Naive thymus-derived CD4-positive, alpha-beta T cell (primary cell): Measurements from ENCODE around the gene SYCP1. TPM values are rescaled to one million over a fixed set of nuclear protein-coding genes. Genes with fewer than 3 reads are reported as not detected.
"Not testable (repeated sequence)": the region's sequence is repeated elsewhere in the genome, so short reads cannot be mapped to it uniquely, and the experiment has no call there.

Source experiments
- ATAC-seq: fragments of 150-1000 bp; cut with Tn5 transposase; 2 replicates; pipeline ENCODE4 v1.10.0; 2021; ENCODE audit warnings: mild to moderate bottlenecking, moderate library complexity
- CTCF ChIA-PET: fragments of 350-600 bp; sonication (Branson Sonifier 250); formaldehyde crosslinking; loops from one replicate; lab custom pipeline; 2021; ENCODE audit warnings: antibody characterized with exemption; lab: Charles Lee
- POLR2A ChIA-PET: fragments of 350-600 bp; sonication (Branson Sonifier 250); formaldehyde crosslinking; loops from one replicate; lab custom pipeline; 2021; ENCODE audit warnings: antibody characterized with exemption, inconsistent platforms; lab: Charles Lee
- DNase-seq, 9 donors: peaks; one replicate each; pipeline versions ENCODE4 v3.0.0 to v3.0.0-alpha.2; 2020 to 2022; ENCODE audit warnings: mixed read lengths in 1 of 9
- H3K27ac ChIP-seq: one replicate; pipeline ENCODE4 v1.7.0; 2013; ENCODE audit warnings: mild to moderate bottlenecking, low read depth, low read length, moderate library complexity
- H3K27me3 ChIP-seq, 2 donors: one replicate each; pipeline ENCODE4 v1.7.0; 2013; ENCODE audit warnings: low read length in 2 of 2, mild to moderate bottlenecking in 2 of 2, moderate library complexity in 2 of 2; ENCODE audit not compliant: control insufficient read depth in 2 of 2, insufficient read depth in 2 of 2
- H3K36me3 ChIP-seq, 3 experiments: 1 replicate in 2 of 3; 2 replicates in 1 of 3; pipeline ENCODE4 v1.7.0; 2013; ENCODE audit warnings: low read length in 3 of 3, mild to moderate bottlenecking in 3 of 3, moderate library complexity in 1 of 3; ENCODE audit not compliant: insufficient read depth in 3 of 3, control insufficient read depth in 2 of 3
- H3K4me1 ChIP-seq, 2 donors: one replicate each; pipeline ENCODE4 v1.7.0; 2013; ENCODE audit warnings: low read length in 2 of 2, mild to moderate bottlenecking in 2 of 2, moderate library complexity in 1 of 2; ENCODE audit not compliant: control insufficient read depth in 2 of 2, insufficient read depth in 2 of 2
- H3K4me3 ChIP-seq: 2 replicates; pipeline ENCODE4 v1.7.0; 2013; ENCODE audit warnings: mild to moderate bottlenecking, low read length
- H3K9me3 ChIP-seq, 3 experiments: 1 replicate in 2 of 3; 2 replicates in 1 of 3; pipeline ENCODE4 v1.7.0; 2013; ENCODE audit warnings: low read length in 3 of 3; ENCODE audit not compliant: control insufficient read depth in 2 of 3
- H3K27ac Mint-ChIP-seq, 9 donors: one replicate each; pipeline ENCODE4 v1.8.0; 2020 to 2022; ENCODE audit warnings: mixed read lengths in 9 of 9, mild to moderate bottlenecking in 8 of 9, moderate library complexity in 5 of 9, inconsistent platforms in 2 of 9
- H3K27me3 Mint-ChIP-seq, 5 donors: one replicate each; pipeline ENCODE4 v1.8.0; 2021 to 2022; ENCODE audit warnings: mixed read lengths in 5 of 5, mild to moderate bottlenecking in 1 of 5
- H3K36me3 Mint-ChIP-seq, 5 donors: one replicate each; pipeline ENCODE4 v1.8.0; 2020 to 2022; ENCODE audit warnings: mixed read lengths in 5 of 5, mild to moderate bottlenecking in 3 of 5, inconsistent platforms in 1 of 5
- H3K4me1 Mint-ChIP-seq, 7 donors: one replicate each; pipeline ENCODE4 v1.8.0; 2020 to 2022; ENCODE audit warnings: mixed read lengths in 7 of 7, mild to moderate bottlenecking in 3 of 7, inconsistent platforms in 1 of 7
- H3K4me3 Mint-ChIP-seq, 10 donors: one replicate each; pipeline ENCODE4 v1.8.0; 2020 to 2022; ENCODE audit warnings: mild to moderate bottlenecking in 10 of 10, mixed read lengths in 10 of 10, moderate library complexity in 6 of 10, inconsistent platforms in 2 of 10
- H3K9me3 Mint-ChIP-seq, 11 donors: one replicate each; pipeline ENCODE4 v1.8.0; 2020 to 2022; ENCODE audit warnings: mixed read lengths in 11 of 11, mild to moderate bottlenecking in 4 of 11, inconsistent platforms in 1 of 11, moderate library complexity in 1 of 11
- intact Hi-C, 2 donors: fragments of 100-400 bp; cut with micrococcal nuclease; formaldehyde crosslinking; loops; one replicate each; pipeline ENCODE4 v1.15.1; 2023
- polyA plus RNA-seq, 2 donors: library from polyadenylated mRNA; unstranded; fragments of 300-500 nt; fragmentation: Illumina TruSeq; gene quantifications; one replicate each; pipeline ENCODE4 v1.2.3, GENCODE V29; 2021
- total RNA-seq, 6 experiments: library from RNA in 5 of 6; stranded (reverse) in 5 of 6; gene quantifications; 1 replicate in 5 of 6; 2 replicates in 1 of 6; pipeline ENCODE4 v1.2.3 and lab custom pipeline; 2021 to 2026

The SYCP1 gene, protein sequence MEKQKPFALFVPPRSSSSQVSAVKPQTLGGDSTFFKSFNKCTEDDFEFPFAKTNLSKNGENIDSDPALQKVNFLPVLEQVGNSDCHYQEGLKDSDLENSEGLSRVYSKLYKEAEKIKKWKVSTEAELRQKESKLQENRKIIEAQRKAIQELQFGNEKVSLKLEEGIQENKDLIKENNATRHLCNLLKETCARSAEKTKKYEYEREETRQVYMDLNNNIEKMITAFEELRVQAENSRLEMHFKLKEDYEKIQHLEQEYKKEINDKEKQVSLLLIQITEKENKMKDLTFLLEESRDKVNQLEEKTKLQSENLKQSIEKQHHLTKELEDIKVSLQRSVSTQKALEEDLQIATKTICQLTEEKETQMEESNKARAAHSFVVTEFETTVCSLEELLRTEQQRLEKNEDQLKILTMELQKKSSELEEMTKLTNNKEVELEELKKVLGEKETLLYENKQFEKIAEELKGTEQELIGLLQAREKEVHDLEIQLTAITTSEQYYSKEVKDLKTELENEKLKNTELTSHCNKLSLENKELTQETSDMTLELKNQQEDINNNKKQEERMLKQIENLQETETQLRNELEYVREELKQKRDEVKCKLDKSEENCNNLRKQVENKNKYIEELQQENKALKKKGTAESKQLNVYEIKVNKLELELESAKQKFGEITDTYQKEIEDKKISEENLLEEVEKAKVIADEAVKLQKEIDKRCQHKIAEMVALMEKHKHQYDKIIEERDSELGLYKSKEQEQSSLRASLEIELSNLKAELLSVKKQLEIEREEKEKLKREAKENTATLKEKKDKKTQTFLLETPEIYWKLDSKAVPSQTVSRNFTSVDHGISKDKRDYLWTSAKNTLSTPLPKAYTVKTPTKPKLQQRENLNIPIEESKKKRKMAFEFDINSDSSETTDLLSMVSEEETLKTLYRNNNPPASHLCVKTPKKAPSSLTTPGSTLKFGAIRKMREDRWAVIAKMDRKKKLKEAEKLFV
- total RNA-seq (not detected), polyA plus RNA-seq (not detected), total RNA-seq (lab: John Stamatoyannopoulos, UW) (not detected)

DNA sequence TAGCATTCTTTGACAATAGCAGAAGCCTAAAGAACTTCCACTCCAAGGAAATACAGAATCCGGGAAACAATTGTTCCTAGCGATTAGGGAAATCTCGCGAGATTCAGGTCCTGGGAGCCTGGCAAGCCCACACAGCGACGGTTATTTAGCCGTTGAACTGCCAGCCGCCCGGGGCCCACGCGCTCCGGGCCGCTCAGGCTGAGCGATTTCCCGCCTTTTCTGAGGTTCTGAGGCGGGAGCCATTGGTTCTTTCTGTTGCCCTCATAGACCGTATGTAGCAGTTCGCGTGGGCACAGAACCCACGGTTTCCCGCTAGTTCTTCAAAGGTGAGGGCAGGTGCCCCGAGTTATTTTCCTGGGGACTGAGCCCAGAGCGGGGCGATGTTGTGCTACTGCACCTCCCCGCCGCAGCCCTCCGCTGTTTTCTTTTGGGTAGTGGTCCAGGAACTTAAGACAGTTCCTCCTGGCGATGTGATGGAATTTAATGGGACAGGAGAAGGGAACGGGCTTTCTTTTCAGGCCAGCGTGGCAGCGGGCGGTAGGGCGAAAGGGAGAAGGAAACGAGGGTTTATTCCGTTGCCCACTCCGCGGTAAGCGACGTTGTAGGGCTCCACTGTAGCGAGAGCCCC, at the start of gene SYCP1:
SYCP1 (plus strand) TSS at position 171 of the 628 bp plus-strand sequence. CDS start 602 bp downstream, outside the sequence.
- no peaks in the 10 kb centered on the region for H3K36me3 ChIP-seq
- Mint-ChIP-seq H3K4me1 (peaks cover 3 to 10% (median 9%) of the 10 kb centered on the region in 7 donors), H3K4me3 (peak within 1 kb of the TSS; percentile 41 to 78 (median 70)), H3K27ac (no peak within 1 kb of the TSS), H3K9me3 (peaks cover 0 to 4% (median 0%) of the 10 kb centered on the region in 11 donors), H3K27me3 (peaks cover 33 to 53% (median 40%) of the 10 kb centered on the region in 5 donors), H3K36me3 (no peaks in the 10 kb centered on the region)
- intact Hi-C loops: no loop called here
- CTCF ChIA-PET: no interaction called here
- H3K4me3 ChIP-seq: peak within 1 kb of the TSS; percentile 4
- POLR2A ChIA-PET: interaction anchor here (0.6 kb wide), 1 partner anchor 21 kb away, joined by 3 read pairs; no protein-coding TSS in a partner anchor
- ATAC-seq: no peak
- DNase-seq: no peak
- no peak within 1 kb of the TSS for H3K27ac ChIP-seq
- H3K9me3 ChIP-seq: no peaks in the 10 kb centered on the region
- no peaks in the 10 kb centered on the region for H3K27me3 ChIP-seq
- no peaks in the 10 kb centered on the region for H3K4me1 ChIP-seq

GRCh38 chr1:114819869-114820268, 34.8 kb upstream of the SYCP1 start:
- H3K4me3 ChIP-seq: no peak overlapping the region
- no peaks in the 10 kb centered on the region for H3K9me3 ChIP-seq
- Mint-ChIP-seq H3K4me3 (no peak overlapping the region), H3K27me3 (peaks cover 2 to 40% (median 20%) of the 10 kb centered on the region in 5 donors), H3K9me3 (peaks cover 8 to 49% (median 22%) of the 10 kb centered on the region in 11 donors), H3K4me1 (no peaks in the 10 kb centered on the region), H3K36me3 (peaks cover 0 to 10% (median 4%) of the 10 kb centered on the region in 5 donors), H3K27ac (no peak overlapping the region)
- H3K4me1 ChIP-seq: no peaks in the 10 kb centered on the region
- no peak for ATAC-seq
- DNase-seq: no peak
- no peak overlapping the region for H3K27ac ChIP-seq
- ChIA-PET POLR2A (no interaction called here), CTCF (no interaction called here)
- intact Hi-C loops: no loop called here
- H3K27me3 ChIP-seq: no peaks in the 10 kb centered on the region
- no peaks in the 10 kb centered on the region for H3K36me3 ChIP-seq

GRCh38 chr1:114820392-114820791, 34.3 kb upstream of the SYCP1 start:
- Histone ChIP-seq H3K4me3 (no peak overlapping the region), H3K36me3 (no peaks in the 10 kb centered on the region), H3K4me1 (no peaks in the 10 kb centered on the region), H3K27ac (no peak overlapping the region), H3K9me3 (no peaks in the 10 kb centered on the region), H3K27me3 (no peaks in the 10 kb centered on the region)
- Mint-ChIP-seq H3K27me3 (peaks cover 0 to 41% (median 20%) of the 10 kb centered on the region in 5 donors), H3K4me3 (no peak overlapping the region), H3K36me3 (peaks cover 0 to 13% (median 6%) of the 10 kb centered on the region in 5 donors), H3K9me3 (peaks cover 8 to 54% (median 22%) of the 10 kb centered on the region in 11 donors), H3K27ac (no peak overlapping the region), H3K4me1 (no peaks in the 10 kb centered on the region)
- intact Hi-C loops: no loop called here
- ChIA-PET POLR2A (no interaction called here), CTCF (no interaction called here)
- no peak for DNase-seq
- ATAC-seq: no peak

GRCh38 chr1:114821978-114822377, 32.7 kb upstream of the SYCP1 start:
- DNase-seq (no peak), ATAC-seq (no peak)
- Histone ChIP-seq H3K27ac (no peak overlapping the region), H3K36me3 (no peaks in the 10 kb centered on the region), H3K27me3 (no peaks in the 10 kb centered on the region), H3K4me3 (no peak overlapping the region), H3K4me1 (no peaks in the 10 kb centered on the region), H3K9me3 (no peaks in the 10 kb centered on the region)
- no peak overlapping the region for H3K27ac Mint-ChIP-seq
- POLR2A ChIA-PET: no interaction called here
- peaks cover 8 to 64% (median 22%) of the 10 kb centered on the region in 11 donors for H3K9me3 Mint-ChIP-seq
- no peak overlapping the region for H3K4me3 Mint-ChIP-seq
- H3K4me1 Mint-ChIP-seq: no peaks in the 10 kb centered on the region
- H3K36me3 Mint-ChIP-seq: peaks cover 0 to 13% (median 10%) of the 10 kb centered on the region in 5 donors
- CTCF ChIA-PET: no interaction called here
- intact Hi-C loops: no loop called here
- peaks cover 0 to 48% (median 19%) of the 10 kb centered on the region in 5 donors for H3K27me3 Mint-ChIP-seq

DNA sequence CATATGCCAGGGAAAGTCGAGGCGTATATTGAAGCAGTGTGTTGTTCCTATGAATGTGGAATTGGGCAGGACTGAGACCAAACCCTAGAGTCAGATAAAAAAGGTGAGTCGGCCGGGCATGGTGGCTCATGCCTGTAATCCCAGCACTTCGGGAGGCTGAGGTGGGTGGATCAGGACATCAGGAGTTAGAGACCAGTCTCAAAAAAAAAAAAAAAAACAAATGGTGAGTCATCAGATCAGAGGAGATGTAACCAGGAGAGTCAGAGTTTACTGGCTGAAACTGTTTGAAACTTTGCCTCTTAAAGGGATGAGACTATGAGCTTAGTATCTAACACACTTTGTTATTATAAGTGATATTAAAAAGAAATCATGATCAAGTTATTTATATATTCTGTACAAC, 26.4 kb upstream of the SYCP1 start:
- Mint-ChIP-seq H3K4me3 (no peak overlapping the region), H3K36me3 (peaks cover 0 to 10% (median 8%) of the 10 kb centered on the region in 5 donors), H3K27me3 (peaks cover 2 to 27% (median 9%) of the 10 kb centered on the region in 5 donors), H3K27ac (no peak overlapping the region), H3K4me1 (no peaks in the 10 kb centered on the region), H3K9me3 (peaks cover under 1 to 31% (median 13%) of the 10 kb centered on the region in 11 donors)
- H3K27ac ChIP-seq: no peak overlapping the region
- no peaks in the 10 kb centered on the region for H3K36me3 ChIP-seq
- H3K27me3 ChIP-seq: no peaks in the 10 kb centered on the region
- DNase-seq: no peak
- H3K9me3 ChIP-seq: no peaks in the 10 kb centered on the region
- no peaks in the 10 kb centered on the region for H3K4me1 ChIP-seq
- no peak for ATAC-seq
- intact Hi-C loops: no loop called here
- ChIA-PET POLR2A (no interaction called here), CTCF (no interaction called here)
- no peak overlapping the region for H3K4me3 ChIP-seq

DNA sequence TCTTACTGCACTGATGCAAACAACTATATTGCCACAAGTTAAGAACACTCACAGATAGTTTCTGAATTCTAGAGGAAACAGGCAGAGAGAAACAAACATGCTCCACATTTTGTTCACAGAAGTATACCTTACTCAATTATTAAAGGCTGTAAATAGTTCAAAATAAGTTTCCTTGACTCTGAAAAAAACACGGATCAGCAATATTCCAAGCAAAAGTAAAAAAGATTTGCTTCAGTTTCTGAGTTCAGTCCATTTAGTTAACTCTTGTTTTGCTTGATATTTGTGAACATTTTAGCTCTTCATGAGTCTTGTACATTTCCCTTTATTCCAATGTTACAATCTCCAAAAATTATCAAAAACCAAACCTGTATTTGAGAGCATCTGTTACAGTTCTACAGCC, 24.6 kb upstream of the SYCP1 start:
- H3K36me3 Mint-ChIP-seq, POLR2A ChIA-PET, H3K27ac Mint-ChIP-seq, H3K36me3 ChIP-seq, H3K4me1 ChIP-seq, H3K4me1 Mint-ChIP-seq, H3K9me3 ChIP-seq, H3K27me3 ChIP-seq, ATAC-seq, H3K4me3 Mint-ChIP-seq, DNase-seq, H3K27ac ChIP-seq, intact Hi-C loops, H3K4me3 ChIP-seq, CTCF ChIA-PET: not testable (repeated sequence)
- peaks cover 2 to 19% (median 5%) of the 10 kb centered on the region in 5 donors for H3K27me3 Mint-ChIP-seq
- H3K9me3 Mint-ChIP-seq: peaks cover 0 to 15% (median 2%) of the 10 kb centered on the region in 11 donors
